Measurements from ENCODE around the gene OTOP1. TPM values are rescaled to one million over a fixed set of nuclear protein-coding genes. Genes with fewer than 3 reads are reported as not detected.
"Not testable (repeated sequence)": the region's sequence is repeated elsewhere in the genome, so short reads cannot be mapped to it uniquely, and the experiment has no call there.

OTOP1 gene
- total RNA-seq, 1 experiment from 2014 or later, result not detected

GRCh38 chr4:4233610-4234009 is 6.9 kb upstream of the OTOP1 start:
- DNase-seq (ENCODE audit: low spot score), result no peak

GRCh38 chr4:4228356-4228668 is 1.6 kb upstream of the OTOP1 start:
- no peak for DNase-seq (ENCODE audit: low spot score)

- no peak for DNase-seq (ENCODE audit: low spot score)
Observed at GRCh38 chr4:4227510-4228355, 1.0 kb upstream of the OTOP1 start.

- no peak for DNase-seq (ENCODE audit: low spot score)
Observed at GRCh38 chr4:4225915-4226605, 669 bp downstream of the OTOP1 start.

DNA sequence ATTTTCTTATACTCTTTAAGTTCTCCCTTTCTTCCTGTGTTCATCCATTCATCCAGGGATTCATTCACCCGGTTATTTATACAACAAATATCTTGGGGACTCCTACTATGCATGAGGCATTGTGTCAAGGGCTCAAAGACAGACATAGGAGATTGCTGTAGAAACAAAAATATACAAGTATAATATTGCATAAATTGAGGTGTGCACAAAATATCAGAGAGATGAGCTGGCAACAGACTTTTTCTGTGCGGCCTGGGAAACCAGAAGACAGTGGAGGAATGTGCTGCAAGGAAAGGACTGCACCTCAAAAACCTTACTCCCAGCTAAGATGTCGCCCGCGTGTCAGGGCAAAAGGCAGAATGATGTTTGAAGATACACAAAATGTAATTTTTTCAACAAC is 9.6 kb downstream of the OTOP1 start:
- DNase-seq (ENCODE audit: low spot score), result no peak

DNA sequence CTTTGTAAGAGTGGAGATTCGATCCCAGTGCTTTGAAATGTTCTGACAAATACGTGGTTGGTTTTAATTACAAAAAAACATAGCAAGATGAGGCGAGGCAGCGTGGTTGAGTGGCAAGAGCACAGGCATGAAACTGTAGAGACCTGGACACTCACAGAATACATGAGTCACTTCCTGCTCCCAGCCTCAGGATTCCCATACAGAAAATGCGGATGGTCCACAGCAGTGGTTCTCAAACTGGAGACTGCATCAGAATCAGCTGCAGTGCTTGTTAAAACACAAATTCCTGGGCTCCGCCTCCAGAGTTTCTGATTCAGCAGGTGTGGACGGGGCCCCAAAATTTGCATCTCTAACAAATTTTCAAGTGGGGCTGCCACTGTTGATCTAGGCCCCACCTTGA is 10.1 kb downstream of the OTOP1 start:
- DNase-seq (ENCODE audit: low spot score), result peak; percentile 79

GRCh38 chr4:4213674-4214073 is 13.1 kb downstream of the OTOP1 start:
- not testable (repeated sequence) for DNase-seq (ENCODE audit: low spot score)

DNA sequence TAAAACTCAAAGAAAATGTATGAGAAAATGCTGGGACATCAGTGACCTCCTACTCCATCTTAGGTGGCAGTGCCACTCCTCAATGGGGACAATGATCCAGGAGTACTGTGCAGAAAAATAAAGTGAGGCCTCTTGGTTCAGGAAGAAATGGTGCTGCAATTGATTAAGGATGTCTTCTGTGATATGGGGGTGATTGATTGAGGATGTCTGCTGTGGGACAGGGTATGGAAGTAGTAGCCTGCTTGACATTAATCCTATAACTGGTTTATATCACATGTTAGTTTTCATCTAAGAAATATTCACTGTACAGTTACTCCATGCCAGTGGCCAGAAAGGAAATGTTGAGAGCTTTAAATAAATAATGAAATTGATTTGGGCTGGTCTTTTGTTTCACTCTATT is 20.5 kb downstream of the OTOP1 start:
- DNase-seq (ENCODE audit: low spot score), result no peak

GRCh38 chr4:4204401-4204745 is 22.4 kb downstream of the OTOP1 start:
- no peak for DNase-seq (ENCODE audit: low spot score)

DNA sequence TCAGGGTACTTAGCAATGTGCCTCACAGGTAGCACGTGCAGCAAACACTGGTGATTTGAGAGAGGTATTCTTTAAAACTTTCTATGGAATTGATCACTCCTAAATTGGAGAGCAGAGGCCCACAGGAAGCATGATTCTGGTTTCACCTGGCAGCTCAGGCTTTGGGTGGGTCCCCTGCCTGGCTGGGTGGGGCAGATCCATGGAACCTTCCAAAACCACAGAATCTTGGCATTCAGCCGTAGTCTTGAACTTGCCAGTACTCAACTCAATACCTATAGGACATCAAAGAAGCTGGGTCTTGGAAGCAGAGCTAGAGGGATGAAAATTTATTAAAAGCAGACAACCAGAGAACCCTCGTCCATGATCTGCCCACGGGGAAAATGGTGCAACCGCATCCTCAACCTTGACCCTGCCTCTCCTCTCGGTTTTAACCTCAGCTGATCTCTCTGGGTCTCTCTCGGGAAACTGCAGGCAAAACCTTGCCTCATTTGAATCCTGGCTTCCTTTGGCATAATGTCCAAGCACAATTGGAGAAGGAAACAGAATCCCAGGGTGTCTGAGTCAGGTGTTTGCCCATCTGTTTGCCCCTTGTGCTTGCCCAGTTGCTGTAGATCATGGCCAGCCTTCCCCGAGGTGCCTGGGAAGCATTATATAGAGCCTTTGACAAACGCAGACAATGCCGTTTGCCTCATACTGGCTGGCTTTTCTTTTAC is 22.9 kb downstream of the OTOP1 start:
- DNase-seq (ENCODE audit: low spot score), result no peak

- DNase-seq (ENCODE audit: low spot score), result no peak
Observed at GRCh38 chr4:4202510-4202909, 24.2 kb downstream of the OTOP1 start.

- no peak for DNase-seq (ENCODE audit: low spot score)
Observed at GRCh38 chr4:4200624-4201023, 26.1 kb downstream of the OTOP1 start.

GRCh38 chr4:4195354-4195753 is 31.4 kb downstream of the OTOP1 start:
- DNase-seq (ENCODE audit: low spot score), result no peak

- not testable (repeated sequence) for DNase-seq (ENCODE audit: low spot score)
Observed at GRCh38 chr4:4188557-4188956, 38.2 kb downstream of the OTOP1 start.

DNA sequence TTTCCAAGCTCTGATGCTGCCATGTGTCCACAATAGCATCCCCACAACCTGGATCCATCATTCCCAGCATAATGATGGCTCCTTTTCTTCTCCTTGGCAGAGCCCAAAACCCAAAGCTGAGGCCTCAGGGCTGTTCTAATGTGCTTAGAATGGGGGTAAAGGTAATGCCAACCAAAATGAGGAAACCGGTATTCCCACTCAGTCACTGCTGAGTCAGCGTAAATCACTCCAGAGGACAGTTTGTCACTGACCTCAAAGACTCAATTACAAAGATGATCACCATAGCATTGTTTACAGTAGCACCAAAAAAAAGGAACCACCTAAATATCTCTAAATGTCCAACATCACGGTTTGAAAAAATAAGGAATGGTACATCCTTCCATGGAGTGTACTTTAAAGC is 41.2 kb downstream of the OTOP1 start:
- DNase-seq (ENCODE audit: low spot score), result no peak

DNA sequence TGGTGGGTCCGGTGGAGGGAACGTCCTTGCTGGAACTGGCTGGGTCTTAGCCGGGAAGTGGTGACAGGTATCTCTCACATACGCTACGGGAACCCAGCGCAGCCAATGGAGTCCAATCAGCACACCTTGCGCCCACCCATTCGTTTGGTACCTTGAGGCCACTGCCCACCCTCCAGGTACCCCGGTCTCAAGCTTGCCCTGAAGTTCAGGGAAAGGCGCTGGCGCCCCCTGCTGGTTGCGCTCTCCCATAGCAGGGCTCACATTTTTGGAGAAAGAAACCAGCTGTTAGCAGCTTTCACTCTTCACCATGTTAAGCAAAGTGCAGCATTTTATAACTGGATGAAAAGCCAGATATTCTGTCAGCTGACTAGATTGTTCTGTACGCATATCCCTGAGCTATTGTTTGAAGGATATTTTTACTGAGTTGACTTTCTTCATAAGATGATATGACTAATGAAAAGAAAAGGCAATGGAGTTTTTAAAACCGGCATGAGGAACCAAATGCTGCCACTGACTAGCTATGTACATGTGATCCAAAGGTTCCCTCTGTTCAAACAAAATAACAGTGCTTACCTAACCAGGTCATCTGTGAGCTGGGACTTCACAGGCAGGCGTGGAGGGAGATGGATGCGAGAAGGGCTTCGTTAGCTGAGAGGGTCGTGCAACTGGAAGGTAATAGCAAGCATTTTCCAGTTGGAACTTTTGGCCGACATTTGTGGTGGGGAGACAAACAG is 43.7 kb downstream of the OTOP1 start:
- DNase-seq (ENCODE audit: low spot score), result no peak

DNA sequence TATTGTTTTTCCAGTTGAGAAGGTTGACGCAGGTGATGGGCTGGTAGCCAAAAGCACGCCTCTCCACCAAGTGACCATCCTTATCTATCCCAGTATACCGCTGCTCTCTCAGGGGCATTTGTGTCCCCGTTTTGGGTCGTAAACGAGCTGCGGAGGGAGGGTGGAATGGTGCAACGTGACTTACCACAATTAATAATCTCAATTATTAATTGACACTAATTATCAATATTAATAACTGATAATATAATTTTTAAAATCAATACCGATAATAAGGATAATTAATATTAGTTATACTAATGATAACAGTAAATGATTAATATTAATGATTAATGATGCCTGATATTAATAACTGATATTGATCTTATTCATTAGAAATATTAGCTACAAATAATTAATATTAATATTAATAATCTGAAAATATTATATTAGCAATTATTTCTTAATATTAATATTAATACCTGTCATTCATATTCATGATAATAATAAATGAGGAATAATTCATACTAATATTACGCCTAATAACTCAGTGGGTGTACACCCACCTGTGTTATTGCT is 56.1 kb downstream of the OTOP1 start:
- DNase-seq (ENCODE audit: low spot score), result no peak

DNA sequence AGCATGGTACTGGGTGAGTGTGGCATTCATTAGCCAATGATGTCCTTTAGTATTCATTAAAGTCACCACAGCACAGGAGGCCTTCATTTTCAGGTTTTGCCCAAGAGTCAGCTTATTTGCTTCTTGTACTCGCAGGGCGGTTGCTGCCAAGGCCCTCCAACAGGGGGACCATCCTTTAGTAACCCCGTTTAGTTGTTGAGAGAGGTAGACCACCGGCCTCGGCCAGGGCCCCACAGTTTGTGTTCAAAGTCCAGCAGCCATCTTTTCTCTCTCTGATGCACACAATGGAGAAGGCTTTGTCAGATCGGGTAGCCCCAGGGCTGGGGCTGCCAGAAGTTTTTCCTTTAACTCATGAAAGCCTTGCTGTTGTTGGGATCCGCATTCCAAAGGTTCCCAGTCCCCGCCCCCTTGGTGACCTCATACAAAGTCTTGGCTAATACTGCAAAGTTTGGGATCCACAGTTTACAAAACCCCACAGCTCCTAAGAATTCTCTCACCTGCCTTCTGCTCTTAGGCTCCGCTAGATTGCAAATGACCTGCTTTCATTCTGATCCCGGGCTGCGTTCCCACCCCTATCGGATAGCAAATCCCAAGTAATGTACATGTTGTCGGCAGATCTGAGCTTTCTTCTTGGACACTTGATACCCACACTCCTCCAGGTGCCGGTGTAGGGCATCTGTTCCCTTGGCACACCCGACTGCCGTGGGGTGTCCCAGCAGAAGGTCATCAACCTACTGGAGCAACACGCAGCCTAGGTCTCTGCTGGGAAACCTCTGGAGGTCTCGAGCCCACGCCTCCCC is 58.5 kb downstream of the OTOP1 start:
- not testable (repeated sequence) for DNase-seq (ENCODE audit: low spot score)

- DNase-seq (ENCODE audit: low spot score), result not testable (repeated sequence)
Observed at GRCh38 chr4:4166986-4167385, 59.7 kb downstream of the OTOP1 start.

GRCh38 chr4:4165701-4166392 is 60.9 kb downstream of the OTOP1 start:
- not testable (repeated sequence) for DNase-seq (ENCODE audit: low spot score)
